K562 (cell line): Measurements from ENCODE around the gene ARHGEF17. TPM values are rescaled to one million over a fixed set of nuclear protein-coding genes. Genes with fewer than 3 reads are reported as not detected.

Experiments
- CREBBP ChIP-seq: IDR thresholded peaks from one replicate; pipeline ENCODE4 v1.6.1; 2012; ENCODE audit warnings: low read depth, mild to moderate bottlenecking, control low read depth, inconsistent platforms, low read length
- DPF2 ChIP-seq: fragments of 450-650 bp; IDR thresholded peaks from 2 replicates; pipeline ENCODE4 v1.6.1; 2016
- HNRNPUL1 ChIP-seq: fragments of 200-400 bp; formaldehyde crosslinking; IDR thresholded peaks from 2 replicates; pipeline ENCODE4 v1.6.1; 2017; ENCODE audit warnings: low read length
- KLF13 ChIP-seq: fragments of 450-650 bp; IDR thresholded peaks from 2 replicates; pipeline ENCODE4 v1.6.1; 2016; ENCODE audit warnings: missing genetic modification characterization, low read depth, mild to moderate bottlenecking, missing compliant biosample characterization, moderate library complexity, borderline replicate concordance
- PCBP2 ChIP-seq: fragments of 200-400 bp; formaldehyde crosslinking; IDR thresholded peaks from 2 replicates; pipeline ENCODE4 v1.6.1; 2018; ENCODE audit warnings: low read length, low read depth, mild to moderate bottlenecking, moderate library complexity; ENCODE audit not compliant: poor library complexity, severe bottlenecking
- PTRF ChIP-seq: fragments of 450-650 bp; IDR thresholded peaks from 2 replicates; pipeline ENCODE4 v1.6.1; 2016; ENCODE audit warnings: mild to moderate bottlenecking, missing genetic modification characterization, missing compliant biosample characterization
- RUNX1 ChIP-seq: sonication (generic); IDR thresholded peaks from 2 replicates; pipeline ENCODE4 v1.6.1; 2016; ENCODE audit warnings: antibody characterized with exemption, low read depth
- TEAD1 ChIP-seq, 2 experiments: fragments of 450-650 bp in 1 of 2; sonication (generic) in 1 of 2; formaldehyde crosslinking; IDR thresholded peaks; 2 replicates each; pipeline versions ENCODE4 v1.4.0 to v1.8.0; 2020 to 2022; ENCODE audit warnings: mild to moderate bottlenecking in 2 of 2, missing genetic modification reagents in 1 of 2
- YY1 ChIP-seq, 3 experiments: IDR thresholded peaks; 2 replicates each; pipeline ENCODE4 v1.6.1; 2011; ENCODE audit warnings: low read length in 2 of 3, mild to moderate bottlenecking in 2 of 3, moderate library complexity in 2 of 3, borderline replicate concordance in 1 of 3, control low read depth in 1 of 3, low read depth in 1 of 3; ENCODE audit not compliant: insufficient read depth in 3 of 3, insufficient replicate concordance in 2 of 3, control insufficient read depth in 1 of 3, insufficient read length in 1 of 3; ENCODE audit errors: extremely low read depth in 1 of 3
- ZBTB7A ChIP-seq: IDR thresholded peaks from 2 replicates; pipeline ENCODE4 v1.6.1; 2011; ENCODE audit warnings: low read depth, mild to moderate bottlenecking, low read length, moderate library complexity, borderline replicate concordance; ENCODE audit not compliant: control insufficient read depth
- ZNF324 ChIP-seq: fragments of 250-450 bp; sonication (Bioruptor Pico); IDR thresholded peaks from 2 replicates; pipeline ENCODE4 v1.4.0; 2020; ENCODE audit warnings: mild to moderate bottlenecking
- ZNF41 ChIP-seq: fragments of 250-450 bp; sonication (Bioruptor Pico); conservative IDR thresholded peaks from 2 replicates; pipeline ENCODE4 v1.4.0; 2020; ENCODE audit warnings: mild to moderate bottlenecking
- polyA plus RNA-seq, 8 experiments: library from polyadenylated mRNA; depleted of rRNA in 4 of 8; stranded (reverse) in 5 of 8; unstranded in 3 of 8; fragments of >200 nt; fragmentation: Nextera tagmentation in 2 of 8; fragmentation: Illumina TruSeq in 1 of 8; extraction: Ambion mirVana in 2 of 8; extraction: Trizol in 1 of 8; gene quantifications; 2 replicates each; pipeline versions ENCODE4 v1.2.1 to v1.2.3, GENCODE V29; 2011 to 2014; ENCODE audit warnings: inconsistent platforms in 1 of 8, missing spikeins in 1 of 8
- total RNA-seq, 7 experiments: library from RNA; depleted of rRNA in 6 of 7; stranded (reverse); fragments of >200 nt in 6 of 7; fragmentation: Illumina TruSeq in 2 of 7; extraction: Trizol in 2 of 7; gene quantifications; 2 replicates each; pipeline versions ENCODE4 v1.2.1 to v1.2.3, GENCODE V29; 2011 to 2021; ENCODE audit warnings: low replicate concordance in 1 of 7
- TF ChIP-seq, protein P1 (sequence below), 2 experiments: fragments of 450-650 bp; IDR thresholded peaks; 2 replicates each; pipeline ENCODE4 v1.6.1; 2016
- TF ChIP-seq, protein P2 (sequence below): conservative IDR thresholded peaks from 2 replicates; pipeline ENCODE4 v1.6.1; 2011; ENCODE audit warnings: low read depth, mild to moderate bottlenecking, low read length; ENCODE audit not compliant: control insufficient read depth
- TF ChIP-seq, protein P3 (sequence below): fragments of 250-450 bp; sonication (Bioruptor Pico); IDR thresholded peaks from 2 replicates; pipeline ENCODE4 v1.5.0; 2021
- TF ChIP-seq, protein P4 (sequence below): fragments of 250-450 bp; sonication (Bioruptor Pico); IDR thresholded peaks from 2 replicates; pipeline ENCODE4 v1.4.0; 2020; ENCODE audit warnings: mild to moderate bottlenecking, moderate library complexity

Gene ARHGEF17
- total and polyA plus RNA-seq, 9 of the 15 experiments (the other 6 are each of a cell fraction or from before 2014, with no cell fraction given), result 0.04 to 0.68 (median 0.10) TPM; not detected in 2

DNA sequence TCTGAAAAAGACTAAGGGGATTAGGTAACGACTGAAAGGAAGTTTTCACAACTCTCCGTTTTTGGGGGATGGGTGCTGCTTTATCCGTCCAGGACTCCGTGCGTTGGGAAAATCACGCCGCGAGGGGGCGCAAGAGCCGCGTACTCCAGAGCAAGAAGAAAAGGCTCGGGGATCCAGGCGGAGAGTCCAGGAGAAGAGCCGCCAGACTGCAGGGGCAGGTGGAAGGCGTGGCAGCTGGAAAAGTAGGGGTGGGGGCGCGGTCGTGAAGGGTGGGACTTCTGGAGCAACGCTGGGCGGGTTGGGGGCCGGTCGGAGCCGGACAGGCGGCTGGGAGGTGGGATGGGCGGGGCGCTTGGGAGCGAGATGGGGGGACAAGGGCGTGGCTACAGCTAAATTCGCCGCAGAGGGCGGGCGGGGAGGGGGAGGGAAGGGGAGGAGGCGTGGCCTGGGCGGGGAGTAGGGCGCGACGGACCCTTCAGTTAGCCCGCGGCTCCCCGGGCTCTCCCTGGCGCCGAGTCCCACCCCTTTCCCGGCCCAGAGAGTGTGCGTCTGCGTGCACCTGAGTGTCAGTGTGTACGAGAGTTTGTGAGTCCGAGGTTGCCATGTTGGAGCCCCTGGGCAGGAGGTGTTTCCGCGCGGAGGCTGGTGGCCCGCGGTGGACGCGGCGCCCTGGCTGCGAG lies 613 bp upstream of the ARHGEF17 start (continued):
- TF ChIP-seq, protein P1, sequence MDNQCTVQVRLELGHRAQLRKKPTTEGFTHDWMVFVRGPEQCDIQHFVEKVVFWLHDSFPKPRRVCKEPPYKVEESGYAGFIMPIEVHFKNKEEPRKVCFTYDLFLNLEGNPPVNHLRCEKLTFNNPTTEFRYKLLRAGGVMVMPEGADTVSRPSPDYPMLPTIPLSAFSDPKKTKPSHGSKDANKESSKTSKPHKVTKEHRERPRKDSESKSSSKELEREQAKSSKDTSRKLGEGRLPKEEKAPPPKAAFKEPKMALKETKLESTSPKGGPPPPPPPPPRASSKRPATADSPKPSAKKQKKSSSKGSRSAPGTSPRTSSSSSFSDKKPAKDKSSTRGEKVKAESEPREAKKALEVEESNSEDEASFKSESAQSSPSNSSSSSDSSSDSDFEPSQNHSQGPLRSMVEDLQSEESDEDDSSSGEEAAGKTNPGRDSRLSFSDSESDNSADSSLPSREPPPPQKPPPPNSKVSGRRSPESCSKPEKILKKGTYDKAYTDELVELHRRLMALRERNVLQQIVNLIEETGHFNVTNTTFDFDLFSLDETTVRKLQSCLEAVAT (IDR thresholded peaks at IDR 0.05), result 0 out of 4 replicates have a peak, but pooled peaks of 1 of the 2 experiments have one; percentile 28
- TF ChIP-seq KLF13 (tag), result no peak
- no peak for TF ChIP-seq ZNF41
- no peak for TF ChIP-seq CREBBP
- TF ChIP-seq YY1 (IDR thresholded peaks at IDR 0.05; ENCODE audit: borderline replicate concordance in 1 of 3, control insufficient read depth in 1 of 3, extremely low read depth in 1 of 3, insufficient read depth in 3 of 3, insufficient read length in 1 of 3, insufficient replicate concordance in 2 of 3, low read depth in 1 of 3, low read length in 2 of 3), result peak in 1 of 3 experiments; percentile 54
- no peak for TF ChIP-seq TEAD1 (CRISPR knock-in tag; IDR thresholded peaks at IDR 0.05)
- no peak for TF ChIP-seq ZNF324
- TF ChIP-seq PCBP2, result no peak
- TF ChIP-seq, protein P2, sequence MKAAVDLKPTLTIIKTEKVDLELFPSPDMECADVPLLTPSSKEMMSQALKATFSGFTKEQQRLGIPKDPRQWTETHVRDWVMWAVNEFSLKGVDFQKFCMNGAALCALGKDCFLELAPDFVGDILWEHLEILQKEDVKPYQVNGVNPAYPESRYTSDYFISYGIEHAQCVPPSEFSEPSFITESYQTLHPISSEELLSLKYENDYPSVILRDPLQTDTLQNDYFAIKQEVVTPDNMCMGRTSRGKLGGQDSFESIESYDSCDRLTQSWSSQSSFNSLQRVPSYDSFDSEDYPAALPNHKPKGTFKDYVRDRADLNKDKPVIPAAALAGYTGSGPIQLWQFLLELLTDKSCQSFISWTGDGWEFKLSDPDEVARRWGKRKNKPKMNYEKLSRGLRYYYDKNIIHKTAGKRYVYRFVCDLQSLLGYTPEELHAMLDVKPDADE, result no peak
- no peak for TF ChIP-seq HNRNPUL1
- no peak for TF ChIP-seq RUNX1
- TF ChIP-seq PTRF (tag), result no peak
- TF ChIP-seq, protein P3, sequence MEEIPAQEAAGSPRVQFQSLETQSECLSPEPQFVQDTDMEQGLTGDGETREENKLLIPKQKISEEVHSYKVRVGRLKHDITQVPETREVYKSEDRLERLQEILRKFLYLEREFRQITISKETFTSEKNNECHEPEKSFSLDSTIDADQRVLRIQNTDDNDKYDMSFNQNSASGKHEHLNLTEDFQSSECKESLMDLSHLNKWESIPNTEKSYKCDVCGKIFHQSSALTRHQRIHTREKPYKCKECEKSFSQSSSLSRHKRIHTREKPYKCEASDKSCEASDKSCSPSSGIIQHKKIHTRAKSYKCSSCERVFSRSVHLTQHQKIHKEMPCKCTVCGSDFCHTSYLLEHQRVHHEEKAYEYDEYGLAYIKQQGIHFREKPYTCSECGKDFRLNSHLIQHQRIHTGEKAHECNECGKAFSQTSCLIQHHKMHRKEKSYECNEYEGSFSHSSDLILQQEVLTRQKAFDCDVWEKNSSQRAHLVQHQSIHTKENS (CRISPR knock-in tag), result no peak
- no peak for TF ChIP-seq DPF2
- peak; percentile 65; the same call in 1 of the 2 replicates for TF ChIP-seq ZBTB7A
- TF ChIP-seq, protein P4, sequence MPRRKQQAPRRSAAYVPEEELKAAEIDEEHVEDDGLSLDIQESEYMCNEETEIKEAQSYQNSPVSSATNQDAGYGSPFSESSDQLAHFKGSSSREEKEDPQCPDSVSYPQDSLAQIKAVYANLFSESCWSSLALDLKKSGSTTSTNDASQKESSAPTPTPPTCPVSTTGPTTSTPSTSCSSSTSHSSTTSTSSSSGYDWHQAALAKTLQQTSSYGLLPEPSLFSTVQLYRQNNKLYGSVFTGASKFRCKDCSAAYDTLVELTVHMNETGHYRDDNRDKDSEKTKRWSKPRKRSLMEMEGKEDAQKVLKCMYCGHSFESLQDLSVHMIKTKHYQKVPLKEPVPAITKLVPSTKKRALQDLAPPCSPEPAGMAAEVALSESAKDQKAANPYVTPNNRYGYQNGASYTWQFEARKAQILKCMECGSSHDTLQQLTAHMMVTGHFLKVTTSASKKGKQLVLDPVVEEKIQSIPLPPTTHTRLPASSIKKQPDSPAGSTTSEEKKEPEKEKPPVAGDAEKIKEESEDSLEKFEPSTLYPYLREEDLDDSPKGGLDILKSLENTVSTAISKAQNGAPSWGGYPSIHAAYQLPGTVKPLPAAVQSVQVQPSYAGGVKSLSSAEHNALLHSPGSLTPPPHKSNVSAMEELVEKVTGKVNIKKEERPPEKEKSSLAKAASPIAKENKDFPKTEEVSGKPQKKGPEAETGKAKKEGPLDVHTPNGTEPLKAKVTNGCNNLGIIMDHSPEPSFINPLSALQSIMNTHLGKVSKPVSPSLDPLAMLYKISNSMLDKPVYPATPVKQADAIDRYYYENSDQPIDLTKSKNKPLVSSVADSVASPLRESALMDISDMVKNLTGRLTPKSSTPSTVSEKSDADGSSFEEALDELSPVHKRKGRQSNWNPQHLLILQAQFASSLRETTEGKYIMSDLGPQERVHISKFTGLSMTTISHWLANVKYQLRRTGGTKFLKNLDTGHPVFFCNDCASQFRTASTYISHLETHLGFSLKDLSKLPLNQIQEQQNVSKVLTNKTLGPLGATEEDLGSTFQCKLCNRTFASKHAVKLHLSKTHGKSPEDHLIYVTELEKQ, result no peak
